Measurements from ENCODE around the gene GPC3. TPM values are rescaled to one million over a fixed set of nuclear protein-coding genes. Genes with fewer than 3 reads are reported as not detected.

Gene GPC3
- total RNA-seq, 4 donors from 2014 or later: 3.3 to 172 (median 21.2) TPM

- H3K9me3 ChIP-seq: no peaks in the 10 kb centered on the region
- no peak for DNase-seq
- no peak overlapping the region for H3K27ac ChIP-seq
- intact Hi-C loops (cut with DNase I; ENCODE audit: low total_unique reads): no loop called here
- H3K4me1 ChIP-seq: peaks cover 0 to 4% of the 10 kb centered on the region in 2 donors
- no peaks in the 10 kb centered on the region for H3K36me3 ChIP-seq
- no peak overlapping the region for H3K4me3 ChIP-seq
- TF ChIP-seq CTCF (IDR thresholded peaks at IDR 0.05) (no peak), POLR2A (IDR thresholded peaks at IDR 0.05) (no peak)
- peaks cover 0 to 5% of the 10 kb centered on the region in 2 donors for H3K27me3 ChIP-seq
Observed at GRCh38 chrX:133983256-133983973, 2.0 kb downstream of the GPC3 start.

- Histone ChIP-seq H3K9me3 (no peaks in the 10 kb centered on the region), H3K4me1 (peaks cover 0 to 4% of the 10 kb centered on the region in 2 donors), H3K27ac (no peak overlapping the region), H3K36me3 (no peaks in the 10 kb centered on the region), H3K27me3 (peaks cover 0 to 5% of the 10 kb centered on the region in 2 donors), H3K4me3 (no peak overlapping the region)
- TF ChIP-seq POLR2A (IDR thresholded peaks at IDR 0.05): no peak
- TF ChIP-seq CTCF (IDR thresholded peaks at IDR 0.05): no peak
- no peak for DNase-seq
- intact Hi-C loops (cut with DNase I; ENCODE audit: low total_unique reads): no loop called here
Observed at GRCh38 chrX:133981924-133982323, 3.5 kb downstream of the GPC3 start.

GRCh38 chrX:133980832-133981588, 4.4 kb downstream of the GPC3 start:
- no peak overlapping the region for H3K4me3 ChIP-seq
- no peaks in the 10 kb centered on the region for H3K9me3 ChIP-seq
- no peak for DNase-seq
- intact Hi-C loops (cut with DNase I; ENCODE audit: low total_unique reads): no loop called here
- no peak overlapping the region for H3K27ac ChIP-seq
- TF ChIP-seq POLR2A (IDR thresholded peaks at IDR 0.05): no peak
- no peaks in the 10 kb centered on the region for H3K27me3 ChIP-seq
- peaks cover 0 to 4% of the 10 kb centered on the region in 2 donors for H3K4me1 ChIP-seq
- no peaks in the 10 kb centered on the region for H3K36me3 ChIP-seq

- Histone ChIP-seq H3K36me3 (no peaks in the 10 kb centered on the region), H3K27ac (no peak overlapping the region), H3K4me3 (no peak overlapping the region), H3K4me1 (peaks cover 0 to 4% of the 10 kb centered on the region in 2 donors), H3K27me3 (no peaks in the 10 kb centered on the region), H3K9me3 (no peaks in the 10 kb centered on the region)
- no peak for DNase-seq
- intact Hi-C loops (cut with DNase I; ENCODE audit: low total_unique reads): no loop called here
- TF ChIP-seq POLR2A (IDR thresholded peaks at IDR 0.05): no peak
Observed at GRCh38 chrX:133980406-133980805, 5.0 kb downstream of the GPC3 start.

- Histone ChIP-seq H3K27ac (no peak overlapping the region), H3K9me3 (no peaks in the 10 kb centered on the region), H3K27me3 (no peaks in the 10 kb centered on the region), H3K4me1 (no peaks in the 10 kb centered on the region), H3K4me3 (no peak overlapping the region), H3K36me3 (no peaks in the 10 kb centered on the region)
- intact Hi-C loops (cut with DNase I; ENCODE audit: low total_unique reads): no loop called here
- no peak for TF ChIP-seq CTCF (IDR thresholded peaks at IDR 0.05)
- no peak for TF ChIP-seq POLR2A (IDR thresholded peaks at IDR 0.05)
- DNase-seq: no peak
Observed at GRCh38 chrX:133979641-133980230, 5.7 kb downstream of the GPC3 start.

- Histone ChIP-seq H3K9me3 (no peaks in the 10 kb centered on the region), H3K27ac (no peak overlapping the region), H3K4me3 (no peak overlapping the region), H3K4me1 (no peaks in the 10 kb centered on the region), H3K36me3 (no peaks in the 10 kb centered on the region), H3K27me3 (no peaks in the 10 kb centered on the region)
- intact Hi-C loops (cut with DNase I; ENCODE audit: low total_unique reads): no loop called here
- TF ChIP-seq POLR2A (IDR thresholded peaks at IDR 0.05) (no peak), CTCF (IDR thresholded peaks at IDR 0.05) (no peak)
- no peak for DNase-seq
Observed at GRCh38 chrX:133973704-133974103, 11.7 kb downstream of the GPC3 start.
